SU-DHL-6 (cell line): Measurements from ENCODE around the gene LPIN3.

ENCODE experiments used
- H2AFZ ChIP-seq: fragments of 200-600 bp; sonication (generic); 2 replicates; pipeline ENCODE4 v1.6.1; 2014; ENCODE audit warnings: low read depth, mild to moderate bottlenecking, moderate library complexity, mixed read lengths, antibody characterized with exemption, low read length; ENCODE audit not compliant: severe bottlenecking
- H3F3A ChIP-seq: fragments of 200-600 bp; shearing (Covaris generic); 2 replicates; pipeline ENCODE4 v1.6.0; 2016; ENCODE audit warnings: antibody characterized with exemption, mild to moderate bottlenecking; ENCODE audit not compliant: insufficient read depth
- H3K27ac ChIP-seq: fragments of 200-600 bp; sonication (generic); 2 replicates; pipeline ENCODE4 v1.5.1; 2016; ENCODE audit warnings: low read depth, mild to moderate bottlenecking, low read length, moderate library complexity, mixed read lengths
- H3K27me3 ChIP-seq: fragments of 200-600 bp; sonication (generic), shearing (Covaris generic); 2 replicates; pipeline ENCODE4 v1.6.0; 2014; ENCODE audit warnings: mild to moderate bottlenecking, low read length
- H3K36me3 ChIP-seq: fragments of 200-600 bp; sonication (generic); 2 replicates; pipeline ENCODE4 v1.6.1; 2014; ENCODE audit warnings: mild to moderate bottlenecking, low read length, mixed read lengths
- H3K4me2 ChIP-seq: fragments of 300-600, 200-600 bp; shearing (Covaris generic), sonication (generic); 2 replicates; pipeline ENCODE4 v1.6.0; 2014; ENCODE audit warnings: low read length, low read depth, mild to moderate bottlenecking; ENCODE audit not compliant: poor library complexity, severe bottlenecking
- H3K4me3 ChIP-seq: fragments of 200-600 bp; sonication (generic); 2 replicates; pipeline ENCODE4 v1.5.1; 2014; ENCODE audit warnings: antibody characterized with exemption, low read length, mild to moderate bottlenecking, mixed read lengths; ENCODE audit not compliant: insufficient read depth, poor library complexity, severe bottlenecking
- H3K79me2 ChIP-seq: fragments of 200-600 bp; sonication (generic); 2 replicates; pipeline ENCODE4 v1.6.1; 2014; ENCODE audit warnings: mild to moderate bottlenecking, low read length, moderate library complexity; ENCODE audit not compliant: insufficient read depth
- H3K9ac ChIP-seq: fragments of 200-600 bp; sonication (generic); 2 replicates; pipeline ENCODE4 v1.7.0; 2014; ENCODE audit warnings: mild to moderate bottlenecking, low read length
- H3K9me2 ChIP-seq: fragments of 200-600 bp; sonication (generic); replicated peaks from 2 replicates; pipeline ENCODE4 v1.6.1; 2014; ENCODE audit warnings: low read length; ENCODE audit not compliant: insufficient read depth
- H3K9me3 ChIP-seq: fragments of 200-600 bp; sonication (generic); 2 replicates; pipeline ENCODE4 v1.6.1; 2014; ENCODE audit warnings: low read length, mixed read lengths; ENCODE audit not compliant: insufficient read depth
- H4K20me1 ChIP-seq: fragments of 200-600 bp; sonication (generic); 2 replicates; pipeline ENCODE4 v1.6.1; 2014; ENCODE audit warnings: low read depth, mild to moderate bottlenecking, antibody characterized with exemption, low read length, moderate library complexity, mixed read lengths
- EZH2phosphoT487 ChIP-seq: fragments of 200-600 bp; sonication (generic), shearing (Covaris generic); conservative IDR thresholded peaks from 2 replicates; pipeline ENCODE4 v1.6.1; 2018; ENCODE audit warnings: mild to moderate bottlenecking, antibody characterized with exemption, low read length, moderate library complexity, mixed read lengths
- TF ChIP-seq, protein P1 (sequence below): fragments of 200-600 bp; sonication (generic); IDR thresholded peaks from one replicate; pipeline ENCODE4 v1.5.1; 2017; ENCODE audit warnings: antibody characterized with exemption, mild to moderate bottlenecking, low read length, moderate library complexity; ENCODE audit not compliant: insufficient read depth, poor library complexity, severe bottlenecking

Gene LPIN3

GRCh38 chr20:41334443-41335421 lies 5.9 kb upstream of the LPIN3 start:
- H4K20me1 ChIP-seq = no peaks in the 10 kb centered on the region
- no peak overlapping the region for H2AFZ ChIP-seq
- no peaks in the 10 kb centered on the region for H3K79me2 ChIP-seq
- H3K27ac ChIP-seq = no peak overlapping the region
- H3K4me3 ChIP-seq = no peak overlapping the region
- no peaks in the 10 kb centered on the region for H3F3A ChIP-seq
- H3K36me3 ChIP-seq = no peaks in the 10 kb centered on the region
- no peak overlapping the region for H3K9ac ChIP-seq
- no peak overlapping the region for H3K4me2 ChIP-seq
- no peaks in the 10 kb centered on the region for H3K9me2 ChIP-seq
- H3K9me3 ChIP-seq = no peaks in the 10 kb centered on the region
- TF ChIP-seq EZH2phosphoT487 = no peak
- TF ChIP-seq, protein P1, sequence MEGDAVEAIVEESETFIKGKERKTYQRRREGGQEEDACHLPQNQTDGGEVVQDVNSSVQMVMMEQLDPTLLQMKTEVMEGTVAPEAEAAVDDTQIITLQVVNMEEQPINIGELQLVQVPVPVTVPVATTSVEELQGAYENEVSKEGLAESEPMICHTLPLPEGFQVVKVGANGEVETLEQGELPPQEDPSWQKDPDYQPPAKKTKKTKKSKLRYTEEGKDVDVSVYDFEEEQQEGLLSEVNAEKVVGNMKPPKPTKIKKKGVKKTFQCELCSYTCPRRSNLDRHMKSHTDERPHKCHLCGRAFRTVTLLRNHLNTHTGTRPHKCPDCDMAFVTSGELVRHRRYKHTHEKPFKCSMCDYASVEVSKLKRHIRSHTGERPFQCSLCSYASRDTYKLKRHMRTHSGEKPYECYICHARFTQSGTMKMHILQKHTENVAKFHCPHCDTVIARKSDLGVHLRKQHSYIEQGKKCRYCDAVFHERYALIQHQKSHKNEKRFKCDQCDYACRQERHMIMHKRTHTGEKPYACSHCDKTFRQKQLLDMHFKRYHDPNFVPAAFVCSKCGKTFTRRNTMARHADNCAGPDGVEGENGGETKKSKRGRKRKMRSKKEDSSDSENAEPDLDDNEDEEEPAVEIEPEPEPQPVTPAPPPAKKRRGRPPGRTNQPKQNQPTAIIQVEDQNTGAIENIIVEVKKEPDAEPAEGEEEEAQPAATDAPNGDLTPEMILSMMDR = no peak
- no peaks in the 10 kb centered on the region for H3K27me3 ChIP-seq

GRCh38 chr20:41335591-41335990 lies 5.0 kb upstream of the LPIN3 start:
- no peaks in the 10 kb centered on the region for H3K9me2 ChIP-seq
- no peak overlapping the region for H3K27ac ChIP-seq
- no peak overlapping the region for H3K9ac ChIP-seq
- H3F3A ChIP-seq = no peaks in the 10 kb centered on the region
- no peaks in the 10 kb centered on the region for H3K79me2 ChIP-seq
- H3K4me2 ChIP-seq = no peak overlapping the region
- TF ChIP-seq EZH2phosphoT487 = no peak
- TF ChIP-seq, protein P1 = no peak
- H4K20me1 ChIP-seq = no peaks in the 10 kb centered on the region
- H2AFZ ChIP-seq = no peak overlapping the region
- no peaks in the 10 kb centered on the region for H3K27me3 ChIP-seq
- no peaks in the 10 kb centered on the region for H3K36me3 ChIP-seq
- no peak overlapping the region for H3K4me3 ChIP-seq
- no peaks in the 10 kb centered on the region for H3K9me3 ChIP-seq

DNA sequence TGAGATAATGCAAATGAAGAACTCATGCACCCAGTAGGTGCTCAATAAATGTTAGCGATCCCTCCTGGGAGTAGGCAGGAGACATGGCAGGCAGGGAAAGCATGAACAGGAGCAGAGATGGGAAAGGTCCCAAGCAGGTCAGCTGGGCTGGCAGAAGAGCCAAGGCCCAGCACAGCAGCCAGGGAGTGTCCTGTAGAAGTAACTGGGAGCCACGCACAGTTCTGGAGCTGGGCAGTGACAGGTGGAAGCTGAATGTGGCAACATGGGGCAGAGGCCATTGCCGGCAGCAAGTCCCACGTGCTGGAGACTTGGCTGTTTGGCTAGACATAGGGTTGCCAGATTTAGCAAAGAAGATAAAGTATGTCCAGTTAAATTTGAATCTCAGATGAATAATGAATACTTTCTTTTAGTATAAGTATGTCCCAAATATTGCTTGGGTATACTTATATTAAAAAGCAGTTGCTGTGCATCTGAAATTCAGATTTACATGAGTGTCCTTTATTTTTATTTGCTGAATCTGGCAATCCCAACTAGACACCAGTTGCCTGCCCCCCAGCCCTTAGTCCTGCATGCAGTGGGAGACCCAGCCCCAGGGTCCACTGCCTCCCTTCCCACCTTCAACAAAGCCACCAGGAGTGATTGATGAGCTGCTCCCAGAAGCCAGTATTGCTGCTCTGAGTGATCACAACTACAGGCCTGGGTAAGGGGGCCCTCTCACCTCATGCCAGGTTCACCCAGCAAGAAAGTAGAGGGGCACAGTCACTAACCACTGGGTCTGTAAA lies 3.7 kb upstream of the LPIN3 start:
- Histone ChIP-seq H3K9me2 (no peaks in the 10 kb centered on the region), H3K9ac (no peak overlapping the region), H3K9me3 (no peaks in the 10 kb centered on the region), H3F3A (no peaks in the 10 kb centered on the region), H2AFZ (no peak overlapping the region), H3K27me3 (no peaks in the 10 kb centered on the region), H3K79me2 (no peaks in the 10 kb centered on the region), H3K4me3 (no peak overlapping the region), H3K27ac (no peak overlapping the region), H3K4me2 (no peak overlapping the region), H4K20me1 (no peaks in the 10 kb centered on the region), H3K36me3 (no peaks in the 10 kb centered on the region)
- TF ChIP-seq EZH2phosphoT487 = no peak
- TF ChIP-seq, protein P1 = no peak
